HepG2 (cell line): ENCODE measurements around the gene PDE4D. TPM values are rescaled to one million over a fixed set of nuclear protein-coding genes. Genes with fewer than 3 reads are reported as not detected.

Experiments
- ATAC-seq: fragments of 200-7000 bp; cut with Tn5 transposase; 3 replicates; pipeline ENCODE4 v1.9.1; 2020; ENCODE audit warnings: mild to moderate bottlenecking, moderate library complexity
- BruUV-seq: library from RNA; stranded (reverse); fragments of 400-500 nt; replicated peaks from 2 replicates; lab custom pipeline; 2021; lab: Mats Ljungman, UMichigan
- CTCF ChIA-PET: fragments of 300-600 bp; formaldehyde crosslinking; extraction: SDS; loops from one replicate; lab custom pipeline; 2021; ENCODE audit warnings: low total read pairs, inconsistent platforms, low intra/inter-chr PET ratio; lab: Yijun Ruan, JAX
- POLR2A ChIA-PET: fragments of 350-600 bp; sonication (Branson Sonifier 250); formaldehyde crosslinking; loops from one replicate; lab custom pipeline; 2020; ENCODE audit warnings: antibody characterized with exemption, inconsistent platforms; lab: Yijun Ruan, JAX
- DNase-seq: peaks from one replicate; pipeline ENCODE4 v3.0.0-alpha.2; 2015; ENCODE audit warnings: low spot score
- FAIRE-seq: peaks from 3 replicates; lab custom pipeline; 2011; peaks lifted over from hg19 to GRCh38; lab: Jason Lieb, UNC
- H2AFZ ChIP-seq: one replicate; pipeline ENCODE4 v1.6.1; 2011; ENCODE audit warnings: low read length, inconsistent platforms
- H3K27ac ChIP-seq: fragments of 300-600 bp; 3 replicates; pipeline ENCODE4 v1.8.0; 2011; ENCODE audit warnings: mixed run types, mild to moderate bottlenecking, mixed read lengths, low read length, inconsistent platforms; ENCODE audit not compliant: insufficient read depth; ENCODE audit errors: extremely low read length
- H3K27me3 ChIP-seq, 2 experiments: fragments of 200-600 bp in 1 of 2; 2 replicates in 1 of 2; 3 replicates in 1 of 2; pipeline versions ENCODE4 v1.6.0 to v1.8.0; 2011; ENCODE audit warnings: low read length in 2 of 2, mild to moderate bottlenecking in 2 of 2, moderate library complexity in 2 of 2, inconsistent platforms in 1 of 2; ENCODE audit not compliant: insufficient read depth in 2 of 2, control insufficient read depth in 1 of 2
- H3K36me3 ChIP-seq, 2 experiments: fragments of 200-600 bp in 1 of 2; replicated peaks in 1 of 2; 2 replicates in 1 of 2; 3 replicates in 1 of 2; pipeline versions ENCODE4 v1.5.1 to v1.8.0; 2011; ENCODE audit warnings: low read length in 2 of 2, inconsistent platforms in 1 of 2; ENCODE audit not compliant: insufficient read depth in 2 of 2, control insufficient read depth in 1 of 2
- H3K4me1 ChIP-seq: 2 replicates; pipeline ENCODE4 v1.5.1; 2012; ENCODE audit warnings: low read length, inconsistent platforms; ENCODE audit not compliant: insufficient read depth
- H3K4me2 ChIP-seq: 2 replicates; pipeline ENCODE4 v1.6.0; 2011; ENCODE audit warnings: low read depth, low read length, inconsistent platforms
- H3K4me3 ChIP-seq, 3 experiments: fragments of 200-600 bp in 1 of 3; sonication (generic), shearing (Covaris generic) in 1 of 3; replicated peaks in 1 of 3; 2 replicates each; pipeline ENCODE4 v1.5.1; 2011 to 2016; ENCODE audit warnings: low read length in 3 of 3, inconsistent platforms in 2 of 3, low read depth in 2 of 3, mild to moderate bottlenecking in 2 of 3, control low read depth in 1 of 3, mixed read lengths in 1 of 3; ENCODE audit not compliant: insufficient read depth in 1 of 3
- H3K79me2 ChIP-seq: one replicate; pipeline ENCODE4 v1.6.1; 2011; ENCODE audit warnings: low read length, inconsistent platforms; ENCODE audit not compliant: insufficient read depth
- H3K9ac ChIP-seq: 2 replicates; pipeline ENCODE4 v1.6.0; 2011; ENCODE audit warnings: mild to moderate bottlenecking, low read depth, low read length, inconsistent platforms; ENCODE audit not compliant: insufficient read depth
- H3K9me3 ChIP-seq: 2 replicates; pipeline ENCODE4 v1.5.1; 2012; ENCODE audit warnings: mild to moderate bottlenecking, low read length
- H4K20me1 ChIP-seq: 2 replicates; pipeline ENCODE4 v1.6.0; 2011; ENCODE audit warnings: inconsistent platforms, mild to moderate bottlenecking, low read length, moderate library complexity; ENCODE audit not compliant: insufficient read depth
- PAF1 ChIP-seq: IDR thresholded peaks from 2 replicates; pipeline ENCODE4 v1.6.1; 2016; ENCODE audit warnings: missing genetic modification reagents, missing compliant biosample characterization
- RAD21 ChIP-seq: fragments of 450-650 bp; formaldehyde crosslinking; IDR thresholded peaks from 2 replicates; pipeline ENCODE4 v1.5.0; 2020; ENCODE audit warnings: mild to moderate bottlenecking
- TARDBP ChIP-seq: sonication (generic); formaldehyde crosslinking; IDR thresholded peaks from 2 replicates; pipeline ENCODE4 v1.8.0; 2022; ENCODE audit warnings: mild to moderate bottlenecking, missing genetic modification reagents
- ZBTB8A ChIP-seq: sonication (generic); formaldehyde crosslinking; IDR thresholded peaks from 2 replicates; pipeline ENCODE4 v1.4.0; 2020; ENCODE audit warnings: mild to moderate bottlenecking, low read depth, missing genetic modification reagents, borderline replicate concordance
- ZNF20 ChIP-seq: sonication (generic); formaldehyde crosslinking; IDR thresholded peaks from 2 replicates; pipeline ENCODE4 v1.4.0; 2020; ENCODE audit warnings: mild to moderate bottlenecking, moderate library complexity, missing genetic modification reagents
- ZNF577 ChIP-seq: sonication (generic); formaldehyde crosslinking; IDR thresholded peaks from 2 replicates; pipeline ENCODE4 v1.4.0; 2020; ENCODE audit warnings: mild to moderate bottlenecking, low read depth, missing genetic modification reagents, borderline replicate concordance
- ZNF883 ChIP-seq: sonication (generic); formaldehyde crosslinking; IDR thresholded peaks from 2 replicates; pipeline ENCODE4 v1.5.1; 2020; ENCODE audit warnings: mild to moderate bottlenecking, missing genetic modification reagents; ENCODE audit errors: not compliant biosample characterization
- WGBS: methylation state at CpG from one replicate; pipeline ENCODE4 v1.1.6; 2017; ENCODE audit warnings: low lambda C conversion rate; 5-methylcytosine and 5-hydroxymethylcytosine counted together
- in situ Hi-C: cut with HindIII; loops from 2 replicates; pipeline ENCODE4 v1.10.0; 2017; ENCODE audit warnings: low pct_unique_long_range_greater_than_20kb; ENCODE audit not compliant: extremely low pct_ligation_motif_present
- intact Hi-C: fragments of 100-400 bp; cut with micrococcal nuclease; formaldehyde crosslinking; loops from one replicate; pipeline ENCODE4 v1.10.0; 2022; ENCODE audit not compliant: unreplicated experiment
- polyA plus RNA-seq, 8 experiments: library from polyadenylated mRNA; depleted of rRNA in 3 of 8; stranded (reverse) in 7 of 8; unstranded in 1 of 8; fragments of >200 nt; fragmentation: Illumina TruSeq in 4 of 8; extraction: Trizol in 4 of 8; gene quantifications; 2 replicates each; pipeline versions ENCODE4 v1.2.1 to v1.2.3, GENCODE V29; 2011 to 2016; ENCODE audit warnings: low read depth in 4 of 8, missing spikeins in 1 of 8, mixed read lengths in 1 of 8; ENCODE audit not compliant: insufficient read depth in 1 of 8
- total RNA-seq, 5 experiments: library from RNA; depleted of rRNA; stranded (reverse); fragments of >200 nt; fragmentation: Illumina TruSeq; extraction: Trizol; gene quantifications; 2 replicates each; pipeline ENCODE4 v1.2.3, GENCODE V29; 2016; ENCODE audit warnings: low read depth in 1 of 5
- TF ChIP-seq, protein P1 (sequence below): sonication (generic); formaldehyde crosslinking; IDR thresholded peaks from 2 replicates; pipeline ENCODE4 v1.8.1; 2023; ENCODE audit warnings: mild to moderate bottlenecking, inconsistent platforms, moderate library complexity, missing genetic modification reagents, borderline replicate concordance
- TF ChIP-seq, protein P2 (sequence below): sonication (generic); formaldehyde crosslinking; conservative IDR thresholded peaks from 2 replicates; pipeline ENCODE4 v1.5.0; 2020; ENCODE audit warnings: missing genetic modification reagents
- TF ChIP-seq, protein P3 (sequence below): sonication (generic); formaldehyde crosslinking; IDR thresholded peaks from 2 replicates; pipeline ENCODE4 v1.8.0; 2022; ENCODE audit warnings: low read depth, missing genetic modification reagents
- TF ChIP-seq, protein P4 (sequence below), 2 experiments: IDR thresholded peaks; 2 replicates each; pipeline ENCODE4 v1.6.1; 2011 to 2012; ENCODE audit warnings: low read length in 2 of 2, borderline replicate concordance in 1 of 2, low read depth in 1 of 2, mild to moderate bottlenecking in 1 of 2, moderate library complexity in 1 of 2
- TF ChIP-seq, protein P5 (sequence below): sonication (generic); formaldehyde crosslinking; IDR thresholded peaks from 2 replicates; pipeline ENCODE4 v1.5.1; 2020; ENCODE audit warnings: mild to moderate bottlenecking, moderate library complexity, missing genetic modification reagents

Gene PDE4D
- total and polyA plus RNA-seq, 2 of the 13 experiments (the other 11 are each of a cell fraction or from before 2014, with no cell fraction given): 7.0 to 12.2 TPM

GRCh38 chr5:59484618-59485017 lies 408.9 kb downstream of the PDE4D start:
- H3K79me2 ChIP-seq: no peaks in the 10 kb centered on the region
- no peaks in the 10 kb centered on the region for H4K20me1 ChIP-seq
- no peak overlapping the region for H3K9ac ChIP-seq
- H3K36me3 ChIP-seq: no peaks in the 10 kb centered on the region
- H3K4me1 ChIP-seq: no peaks in the 10 kb centered on the region
- ChIA-PET POLR2A (no interaction called here), CTCF (no interaction called here)
- WGBS: 29% methylated on average over 2 of the region's 2 CpGs
- FAIRE-seq (no peak), DNase-seq (no peak), ATAC-seq (no peak)
- no peak overlapping the region for H3K27ac ChIP-seq
- H2AFZ ChIP-seq: no peak overlapping the region
- intact Hi-C loops (no loop called here), in situ Hi-C loops (no loop called here)
- no peak overlapping the region for H3K4me3 ChIP-seq
- H3K9me3 ChIP-seq: no peaks in the 10 kb centered on the region
- no TSS peak for BruUV-seq
- H3K4me2 ChIP-seq: no peak overlapping the region
- no peaks in the 10 kb centered on the region for H3K27me3 ChIP-seq
- TF ChIP-seq TARDBP (CRISPR knock-in tag): no peak
- TF ChIP-seq, protein P1, sequence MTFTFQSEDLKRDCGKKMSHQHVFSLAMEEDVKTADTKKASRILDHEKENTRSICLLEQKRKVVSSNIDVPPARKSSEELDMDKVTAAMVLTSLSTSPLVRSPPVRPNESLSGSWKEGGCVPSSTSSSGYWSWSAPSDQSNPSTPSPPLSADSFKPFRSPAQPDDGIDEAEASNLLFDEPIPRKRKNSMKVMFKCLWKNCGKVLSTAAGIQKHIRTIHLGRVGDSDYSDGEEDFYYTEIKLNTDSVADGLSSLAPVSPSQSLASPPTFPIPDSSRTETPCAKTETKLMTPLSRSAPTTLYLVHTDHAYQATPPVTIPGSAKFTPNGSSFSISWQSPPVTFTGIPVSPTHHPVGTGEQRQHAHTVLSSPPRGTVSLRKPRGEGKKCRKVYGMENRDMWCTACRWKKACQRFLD (CRISPR knock-in tag): no peak
- TF ChIP-seq RAD21 (CRISPR knock-in tag): no peak
- no peak for TF ChIP-seq ZNF577 (CRISPR knock-in tag)
- TF ChIP-seq, protein P2, sequence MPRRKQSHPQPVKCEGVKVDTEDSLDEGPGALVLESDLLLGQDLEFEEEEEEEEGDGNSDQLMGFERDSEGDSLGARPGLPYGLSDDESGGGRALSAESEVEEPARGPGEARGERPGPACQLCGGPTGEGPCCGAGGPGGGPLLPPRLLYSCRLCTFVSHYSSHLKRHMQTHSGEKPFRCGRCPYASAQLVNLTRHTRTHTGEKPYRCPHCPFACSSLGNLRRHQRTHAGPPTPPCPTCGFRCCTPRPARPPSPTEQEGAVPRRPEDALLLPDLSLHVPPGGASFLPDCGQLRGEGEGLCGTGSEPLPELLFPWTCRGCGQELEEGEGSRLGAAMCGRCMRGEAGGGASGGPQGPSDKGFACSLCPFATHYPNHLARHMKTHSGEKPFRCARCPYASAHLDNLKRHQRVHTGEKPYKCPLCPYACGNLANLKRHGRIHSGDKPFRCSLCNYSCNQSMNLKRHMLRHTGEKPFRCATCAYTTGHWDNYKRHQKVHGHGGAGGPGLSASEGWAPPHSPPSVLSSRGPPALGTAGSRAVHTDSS (CRISPR knock-in tag): no peak
- TF ChIP-seq, protein P3, sequence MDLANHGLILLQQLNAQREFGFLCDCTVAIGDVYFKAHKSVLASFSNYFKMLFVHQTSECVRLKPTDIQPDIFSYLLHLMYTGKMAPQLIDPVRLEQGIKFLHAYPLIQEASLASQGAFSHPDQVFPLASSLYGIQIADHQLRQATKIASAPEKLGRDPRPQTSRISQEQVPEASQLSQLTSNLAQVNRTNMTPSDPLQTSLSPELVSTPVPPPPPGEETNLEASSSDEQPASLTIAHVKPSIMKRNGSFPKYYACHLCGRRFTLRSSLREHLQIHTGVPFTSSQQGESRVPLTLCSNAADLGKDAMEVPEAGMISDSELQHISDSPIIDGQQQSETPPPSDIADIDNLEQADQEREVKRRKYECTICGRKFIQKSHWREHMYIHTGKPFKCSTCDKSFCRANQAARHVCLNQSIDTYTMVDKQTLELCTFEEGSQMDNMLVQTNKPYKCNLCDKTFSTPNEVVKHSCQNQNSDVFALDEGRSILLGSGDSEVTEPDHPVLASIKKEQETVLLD (CRISPR knock-in tag): no peak
- no peak for TF ChIP-seq ZNF20 (CRISPR knock-in tag)
- no peak for TF ChIP-seq ZNF883 (CRISPR knock-in tag)
- TF ChIP-seq PAF1 (CRISPR knock-in tag): no peak
- TF ChIP-seq, protein P4, sequence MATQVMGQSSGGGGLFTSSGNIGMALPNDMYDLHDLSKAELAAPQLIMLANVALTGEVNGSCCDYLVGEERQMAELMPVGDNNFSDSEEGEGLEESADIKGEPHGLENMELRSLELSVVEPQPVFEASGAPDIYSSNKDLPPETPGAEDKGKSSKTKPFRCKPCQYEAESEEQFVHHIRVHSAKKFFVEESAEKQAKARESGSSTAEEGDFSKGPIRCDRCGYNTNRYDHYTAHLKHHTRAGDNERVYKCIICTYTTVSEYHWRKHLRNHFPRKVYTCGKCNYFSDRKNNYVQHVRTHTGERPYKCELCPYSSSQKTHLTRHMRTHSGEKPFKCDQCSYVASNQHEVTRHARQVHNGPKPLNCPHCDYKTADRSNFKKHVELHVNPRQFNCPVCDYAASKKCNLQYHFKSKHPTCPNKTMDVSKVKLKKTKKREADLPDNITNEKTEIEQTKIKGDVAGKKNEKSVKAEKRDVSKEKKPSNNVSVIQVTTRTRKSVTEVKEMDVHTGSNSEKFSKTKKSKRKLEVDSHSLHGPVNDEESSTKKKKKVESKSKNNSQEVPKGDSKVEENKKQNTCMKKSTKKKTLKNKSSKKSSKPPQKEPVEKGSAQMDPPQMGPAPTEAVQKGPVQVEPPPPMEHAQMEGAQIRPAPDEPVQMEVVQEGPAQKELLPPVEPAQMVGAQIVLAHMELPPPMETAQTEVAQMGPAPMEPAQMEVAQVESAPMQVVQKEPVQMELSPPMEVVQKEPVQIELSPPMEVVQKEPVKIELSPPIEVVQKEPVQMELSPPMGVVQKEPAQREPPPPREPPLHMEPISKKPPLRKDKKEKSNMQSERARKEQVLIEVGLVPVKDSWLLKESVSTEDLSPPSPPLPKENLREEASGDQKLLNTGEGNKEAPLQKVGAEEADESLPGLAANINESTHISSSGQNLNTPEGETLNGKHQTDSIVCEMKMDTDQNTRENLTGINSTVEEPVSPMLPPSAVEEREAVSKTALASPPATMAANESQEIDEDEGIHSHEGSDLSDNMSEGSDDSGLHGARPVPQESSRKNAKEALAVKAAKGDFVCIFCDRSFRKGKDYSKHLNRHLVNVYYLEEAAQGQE (IDR thresholded peaks at IDR 0.05; ENCODE audit: borderline replicate concordance in 1 of 2, low read depth in 1 of 2, low read length in 2 of 2): no peak
- TF ChIP-seq, protein P5, sequence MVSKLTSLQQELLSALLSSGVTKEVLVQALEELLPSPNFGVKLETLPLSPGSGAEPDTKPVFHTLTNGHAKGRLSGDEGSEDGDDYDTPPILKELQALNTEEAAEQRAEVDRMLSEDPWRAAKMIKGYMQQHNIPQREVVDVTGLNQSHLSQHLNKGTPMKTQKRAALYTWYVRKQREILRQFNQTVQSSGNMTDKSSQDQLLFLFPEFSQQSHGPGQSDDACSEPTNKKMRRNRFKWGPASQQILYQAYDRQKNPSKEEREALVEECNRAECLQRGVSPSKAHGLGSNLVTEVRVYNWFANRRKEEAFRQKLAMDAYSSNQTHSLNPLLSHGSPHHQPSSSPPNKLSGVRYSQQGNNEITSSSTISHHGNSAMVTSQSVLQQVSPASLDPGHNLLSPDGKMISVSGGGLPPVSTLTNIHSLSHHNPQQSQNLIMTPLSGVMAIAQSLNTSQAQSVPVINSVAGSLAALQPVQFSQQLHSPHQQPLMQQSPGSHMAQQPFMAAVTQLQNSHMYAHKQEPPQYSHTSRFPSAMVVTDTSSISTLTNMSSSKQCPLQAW (CRISPR knock-in tag): no peak
- no peak for TF ChIP-seq ZBTB8A (CRISPR knock-in tag)
